Gastrocnemius medialis (tissue), 4 donors: ENCODE results near the gene ZNF878.

Experiments used
- POLR2A ChIP-seq, 2 donors: fragments of 450-650 bp; IDR thresholded peaks; one replicate each; pipeline ENCODE4 v1.6.1; 2017; ENCODE audit warnings: antibody characterized with exemption in 2 of 2, mild to moderate bottlenecking in 2 of 2, moderate library complexity in 2 of 2
- TF ChIP-seq, protein P1 (sequence below), 5 experiments: fragments of 450-650 bp in 3 of 5; fragments of 200-600 bp in 2 of 5; sonication (generic) in 2 of 5; IDR thresholded peaks in 4 of 5; conservative IDR thresholded peaks in 1 of 5; 1 replicate in 4 of 5; 2 replicates in 1 of 5; pipeline ENCODE4 v1.5.1; 2016 to 2019; ENCODE audit warnings: antibody characterized with exemption in 5 of 5, mild to moderate bottlenecking in 3 of 5, moderate library complexity in 3 of 5

DNA sequence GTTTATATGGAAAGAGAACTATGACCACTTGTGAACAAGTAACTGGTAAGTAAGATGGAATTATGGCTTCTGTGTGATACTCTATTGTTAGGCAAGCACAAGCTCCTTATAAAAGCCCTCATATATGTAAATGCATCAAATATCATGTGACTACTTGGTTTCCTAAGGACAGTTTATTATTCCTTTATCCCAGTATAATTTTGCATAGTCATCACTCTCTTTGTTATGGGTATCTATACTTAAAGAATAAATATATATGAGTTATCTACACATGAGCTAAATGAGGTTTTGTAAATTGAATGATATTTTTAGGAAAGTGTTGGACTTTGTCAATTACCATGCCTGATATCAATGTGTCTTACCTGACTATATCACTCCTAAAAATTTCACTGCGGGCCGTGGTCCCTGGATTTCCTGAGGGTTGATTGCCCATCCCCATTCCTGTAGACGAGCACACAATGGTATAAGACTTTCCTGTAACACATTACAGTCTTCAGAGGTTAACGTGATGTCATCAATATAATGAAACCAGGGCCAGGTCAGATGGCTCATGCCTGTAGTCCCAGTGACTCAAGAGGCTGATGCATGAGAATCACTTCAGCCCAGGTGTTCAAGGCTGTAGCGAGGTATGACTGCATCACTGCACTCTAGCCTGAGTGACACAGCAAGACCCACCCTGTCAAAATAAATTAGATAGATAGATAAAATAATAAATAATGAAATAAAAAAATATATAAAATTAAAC is 32.5 kb upstream of the ZNF878 start:
- TF ChIP-seq POLR2A (IDR thresholded peaks at IDR 0.05) = no peak
- TF ChIP-seq, protein P1, sequence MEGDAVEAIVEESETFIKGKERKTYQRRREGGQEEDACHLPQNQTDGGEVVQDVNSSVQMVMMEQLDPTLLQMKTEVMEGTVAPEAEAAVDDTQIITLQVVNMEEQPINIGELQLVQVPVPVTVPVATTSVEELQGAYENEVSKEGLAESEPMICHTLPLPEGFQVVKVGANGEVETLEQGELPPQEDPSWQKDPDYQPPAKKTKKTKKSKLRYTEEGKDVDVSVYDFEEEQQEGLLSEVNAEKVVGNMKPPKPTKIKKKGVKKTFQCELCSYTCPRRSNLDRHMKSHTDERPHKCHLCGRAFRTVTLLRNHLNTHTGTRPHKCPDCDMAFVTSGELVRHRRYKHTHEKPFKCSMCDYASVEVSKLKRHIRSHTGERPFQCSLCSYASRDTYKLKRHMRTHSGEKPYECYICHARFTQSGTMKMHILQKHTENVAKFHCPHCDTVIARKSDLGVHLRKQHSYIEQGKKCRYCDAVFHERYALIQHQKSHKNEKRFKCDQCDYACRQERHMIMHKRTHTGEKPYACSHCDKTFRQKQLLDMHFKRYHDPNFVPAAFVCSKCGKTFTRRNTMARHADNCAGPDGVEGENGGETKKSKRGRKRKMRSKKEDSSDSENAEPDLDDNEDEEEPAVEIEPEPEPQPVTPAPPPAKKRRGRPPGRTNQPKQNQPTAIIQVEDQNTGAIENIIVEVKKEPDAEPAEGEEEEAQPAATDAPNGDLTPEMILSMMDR (IDR thresholded peaks at IDR 0.05 in 4 of 5, conservative IDR thresholded peaks at IDR 0.05 in 1 of 5) = no peak
